ENCODE measurements around the gene STXBP5.

- TF ChIP-seq, protein P1, sequence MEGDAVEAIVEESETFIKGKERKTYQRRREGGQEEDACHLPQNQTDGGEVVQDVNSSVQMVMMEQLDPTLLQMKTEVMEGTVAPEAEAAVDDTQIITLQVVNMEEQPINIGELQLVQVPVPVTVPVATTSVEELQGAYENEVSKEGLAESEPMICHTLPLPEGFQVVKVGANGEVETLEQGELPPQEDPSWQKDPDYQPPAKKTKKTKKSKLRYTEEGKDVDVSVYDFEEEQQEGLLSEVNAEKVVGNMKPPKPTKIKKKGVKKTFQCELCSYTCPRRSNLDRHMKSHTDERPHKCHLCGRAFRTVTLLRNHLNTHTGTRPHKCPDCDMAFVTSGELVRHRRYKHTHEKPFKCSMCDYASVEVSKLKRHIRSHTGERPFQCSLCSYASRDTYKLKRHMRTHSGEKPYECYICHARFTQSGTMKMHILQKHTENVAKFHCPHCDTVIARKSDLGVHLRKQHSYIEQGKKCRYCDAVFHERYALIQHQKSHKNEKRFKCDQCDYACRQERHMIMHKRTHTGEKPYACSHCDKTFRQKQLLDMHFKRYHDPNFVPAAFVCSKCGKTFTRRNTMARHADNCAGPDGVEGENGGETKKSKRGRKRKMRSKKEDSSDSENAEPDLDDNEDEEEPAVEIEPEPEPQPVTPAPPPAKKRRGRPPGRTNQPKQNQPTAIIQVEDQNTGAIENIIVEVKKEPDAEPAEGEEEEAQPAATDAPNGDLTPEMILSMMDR (IDR thresholded peaks at IDR 0.05; ENCODE audit: low read depth, low read length) = no peak
- no peak for TF ChIP-seq POLR2A (IDR thresholded peaks at IDR 0.05; ENCODE audit: extremely low read depth, insufficient read length)
These were observed 141.7 kb downstream of the STXBP5 start for GRCh38 chr6:147345902-147346301.
